ENCODE measurements around the gene CHRNA4.

The CHRNA4 gene

GRCh38 chr20:63387393-63387792 lies 26.2 kb upstream of the CHRNA4 start:
- Histone ChIP-seq H3K9me3 (peaks cover 0 to 24% (median 18%) of the 10 kb centered on the region in 3 donors), H3K27ac (no peak overlapping the region), H3K4me1 (no peaks in the 10 kb centered on the region), H3K36me3 (no peaks in the 10 kb centered on the region), H3K27me3 (peaks cover 0 to 27% of the 10 kb centered on the region in 2 donors), H3K4me3 (no peak overlapping the region)
- DNase-seq = no peak
- intact Hi-C loops (cut with DNase I; ENCODE audit: low total_unique reads) = no loop called here
- TF ChIP-seq CTCF (IDR thresholded peaks at IDR 0.05) = no peak

- H3K36me3 ChIP-seq = no peaks in the 10 kb centered on the region
- peaks cover 0 to 24% (median 16%) of the 10 kb centered on the region in 3 donors for H3K9me3 ChIP-seq
- intact Hi-C loops (cut with DNase I; ENCODE audit: low total_unique reads) = no loop called here
- no peak overlapping the region for H3K4me3 ChIP-seq
- no peak overlapping the region for H3K27ac ChIP-seq
- no peak for DNase-seq
- no peak for TF ChIP-seq CTCF (IDR thresholded peaks at IDR 0.05)
- no peaks in the 10 kb centered on the region for H3K4me1 ChIP-seq
- peaks cover 0 to 28% of the 10 kb centered on the region in 2 donors for H3K27me3 ChIP-seq
Observed at GRCh38 chr20:63386491-63386890, 25.3 kb upstream of the CHRNA4 start.

GRCh38 chr20:63385819-63386218 lies 24.7 kb upstream of the CHRNA4 start:
- intact Hi-C loops (cut with DNase I; ENCODE audit: low total_unique reads) = no loop called here
- DNase-seq = no peak
- H3K9me3 ChIP-seq = peaks cover 0 to 24% (median 11%) of the 10 kb centered on the region in 3 donors
- no peaks in the 10 kb centered on the region for H3K36me3 ChIP-seq
- H3K27ac ChIP-seq = no peak overlapping the region
- no peaks in the 10 kb centered on the region for H3K4me1 ChIP-seq
- peaks cover 0 to 34% of the 10 kb centered on the region in 2 donors for H3K27me3 ChIP-seq
- no peak overlapping the region for H3K4me3 ChIP-seq
- TF ChIP-seq CTCF (IDR thresholded peaks at IDR 0.05) = no peak

GRCh38 chr20:63384336-63384735 lies 23.2 kb upstream of the CHRNA4 start:
- Histone ChIP-seq H3K4me1 (no peaks in the 10 kb centered on the region), H3K9me3 (peaks cover 0 to 19% (median 11%) of the 10 kb centered on the region in 3 donors), H3K27ac (no peak overlapping the region), H3K4me3 (no peak overlapping the region), H3K27me3 (peaks cover 0 to 49% of the 10 kb centered on the region in 2 donors), H3K36me3 (no peaks in the 10 kb centered on the region)
- DNase-seq = no peak
- TF ChIP-seq CTCF (IDR thresholded peaks at IDR 0.05) = no peak
- intact Hi-C loops (cut with DNase I; ENCODE audit: low total_unique reads) = no loop called here

GRCh38 chr20:63383556-63383955 lies 22.4 kb upstream of the CHRNA4 start:
- Histone ChIP-seq H3K36me3 (no peaks in the 10 kb centered on the region), H3K4me1 (no peaks in the 10 kb centered on the region), H3K27ac (no peak overlapping the region), H3K4me3 (no peak overlapping the region), H3K27me3 (peaks cover 0 to 56% of the 10 kb centered on the region in 2 donors), H3K9me3 (peaks cover 0 to 12% (median 11%) of the 10 kb centered on the region in 3 donors)
- no peak for DNase-seq
- no peak for TF ChIP-seq CTCF (IDR thresholded peaks at IDR 0.05)
- intact Hi-C loops (cut with DNase I; ENCODE audit: low total_unique reads) = no loop called here
